ENCODE measurements around the gene HAPSTR1. TPM values are rescaled to one million over a fixed set of nuclear protein-coding genes. Genes with fewer than 3 reads are reported as not detected.
"Not testable (repeated sequence)": the region's sequence is repeated elsewhere in the genome, so short reads cannot be mapped to it uniquely, and the experiment has no call there.

Gene HAPSTR1
- total RNA-seq, 1 experiment from 2014 or later = 49.9 TPM

DNA sequence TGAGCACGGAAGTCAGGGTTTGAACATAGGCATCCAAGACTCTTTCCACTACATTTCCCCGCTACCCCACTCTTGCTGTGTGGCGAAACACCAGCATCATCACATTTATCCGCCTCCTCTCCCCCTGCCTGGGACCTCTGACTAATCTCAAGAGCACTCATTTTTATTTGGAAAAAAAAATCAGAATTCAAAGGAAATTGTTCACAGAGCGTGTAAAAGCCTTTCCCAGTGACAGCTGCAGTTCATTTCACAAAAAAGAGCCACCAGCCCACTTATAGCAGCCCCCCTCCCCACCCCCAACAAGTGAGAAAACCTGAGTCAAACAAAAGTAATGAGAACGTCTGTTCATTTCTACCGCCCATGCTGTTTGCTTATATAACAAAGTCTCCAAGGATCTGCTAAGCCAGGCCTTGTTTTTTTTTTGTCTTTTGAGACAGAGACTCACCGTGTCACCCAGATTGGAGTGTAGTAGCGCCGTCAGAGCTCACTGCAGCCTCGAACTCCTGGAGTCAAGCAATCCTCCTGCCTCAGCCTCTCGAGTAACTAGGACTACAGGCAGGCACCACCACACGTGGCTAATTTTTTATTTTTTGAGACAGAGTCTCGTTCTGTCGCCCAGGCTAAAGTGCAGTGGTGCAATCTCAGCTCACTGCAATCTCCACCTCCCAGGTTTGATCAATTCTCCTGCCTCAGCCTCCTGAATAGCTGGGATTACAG, 48.3 kb upstream of the HAPSTR1 start:
- ChIA-PET POLR2A (no interaction called here), CTCF (interaction anchor here (0.6 kb wide), 2 partner anchors 35 to 146 kb away, joined by 4 to 8 read pairs; no protein-coding TSS in a partner anchor)
- intact Hi-C loops (cut with micrococcal nuclease; ENCODE audit: unreplicated experiment) (no loop called here), in situ Hi-C loops (cut with HindIII; ENCODE audit: low pct_unique_long_range_greater_than_20kb, low sequenced_read_pairs) (no loop called here)
- DNase-seq (ENCODE audit: low read depth, low spot score) (no peak), ATAC-seq (no peak)
- no TSS peak for BruUV-seq (replicated peaks)
- TF ChIP-seq POLR2AphosphoS5 (IDR thresholded peaks at IDR 0.05; ENCODE audit: low read depth, low read length) (no peak), SIN3A (IDR thresholded peaks at IDR 0.05; ENCODE audit: borderline replicate concordance, insufficient read depth, low read depth, low read length) (no peak), TCF7L2 (IDR thresholded peaks at IDR 0.05; ENCODE audit: low read depth, low read length) (no peak), CTCF (IDR thresholded peaks at IDR 0.05) (no peak), REST (IDR thresholded peaks at IDR 0.05; ENCODE audit: insufficient read depth in 1 of 2, low read depth in 2 of 2, low read length in 1 of 2) (no peak)
- no peaks in the 10 kb centered on the region for H3K36me3 ChIP-seq (ENCODE audit: control insufficient read depth, insufficient read depth, low read length)
- no peak overlapping the region for H3K4me3 ChIP-seq (ENCODE audit: low read depth in 2 of 2, low read length in 2 of 2)
- H3K9me3 ChIP-seq (ENCODE audit: control insufficient read depth, insufficient read depth, low read depth, low read length) = no peaks in the 10 kb centered on the region; the same call in 1 of the 2 replicates
- H3K27ac ChIP-seq (ENCODE audit: low read length) = peak overlapping the region; percentile 31
- H3K27me3 ChIP-seq (ENCODE audit: control insufficient read depth, insufficient read depth, low read length) = no peaks in the 10 kb centered on the region
- peaks cover 31% of the 10 kb centered on the region for H3K4me1 ChIP-seq (ENCODE audit: control insufficient read depth, insufficient read depth, low read length)

DNA sequence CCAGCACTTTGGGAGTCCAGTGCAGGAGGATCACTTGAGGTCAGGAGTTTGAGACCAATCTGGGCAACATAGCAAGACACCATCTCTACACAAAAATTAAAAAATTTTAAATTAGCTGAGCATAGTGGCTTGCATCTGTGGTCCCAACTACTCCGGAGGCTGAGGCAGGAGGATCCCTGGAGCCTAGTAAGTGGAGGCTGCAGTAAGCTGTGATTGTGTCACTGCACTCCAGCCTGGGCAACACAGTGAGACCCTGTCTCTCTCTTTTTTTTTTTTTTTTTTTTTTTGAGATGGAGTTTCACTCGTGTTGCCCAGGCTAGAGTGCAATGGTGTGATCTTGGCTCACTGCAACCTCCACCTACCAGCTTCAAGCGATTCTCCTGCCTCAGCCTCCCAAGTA, 45.9 kb upstream of the HAPSTR1 start:
- BruUV-seq (replicated peaks); H3K36me3 ChIP-seq (ENCODE audit: control insufficient read depth, insufficient read depth, low read length); ATAC-seq; H3K4me3 ChIP-seq (ENCODE audit: low read depth in 2 of 2, low read length in 2 of 2); DNase-seq (ENCODE audit: low read depth, low spot score); H3K27me3 ChIP-seq (ENCODE audit: control insufficient read depth, insufficient read depth, low read length); H3K9me3 ChIP-seq (ENCODE audit: control insufficient read depth, insufficient read depth, low read depth, low read length); in situ Hi-C loops (cut with HindIII; ENCODE audit: low pct_unique_long_range_greater_than_20kb, low sequenced_read_pairs); CTCF ChIA-PET; intact Hi-C loops (cut with micrococcal nuclease; ENCODE audit: unreplicated experiment): not testable (repeated sequence)
- POLR2A ChIA-PET = interaction anchor here (0.6 kb wide), 1 partner anchor 46 kb away, joined by 3 read pairs; the partner anchor contains the start of gene HAPSTR1
- peaks cover 35% of the 10 kb centered on the region for H3K4me1 ChIP-seq (ENCODE audit: control insufficient read depth, insufficient read depth, low read length)
- peak overlapping the region; percentile 31; the same call in 1 of the 2 replicates for H3K27ac ChIP-seq (ENCODE audit: low read length)

DNA sequence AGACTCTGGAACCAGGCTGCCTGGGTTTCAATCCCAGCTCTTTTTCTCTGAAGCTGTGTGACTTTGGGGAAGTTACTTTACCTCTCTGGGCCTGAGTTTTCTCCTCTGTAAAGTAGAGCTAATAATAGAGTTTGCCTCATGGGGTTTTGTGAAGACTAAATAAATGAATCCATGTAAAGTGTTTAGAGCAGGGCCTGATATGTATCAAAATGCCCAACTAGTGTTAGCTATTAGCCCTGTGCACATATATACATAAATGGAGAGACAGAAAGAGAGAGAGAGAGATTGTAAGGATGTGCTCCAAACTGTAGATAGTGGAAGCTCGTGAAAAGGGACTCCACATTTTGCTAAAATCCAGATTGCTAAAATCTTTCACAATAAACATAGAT, 44.8 kb upstream of the HAPSTR1 start:
- BruUV-seq (replicated peaks) = no TSS peak
- Histone ChIP-seq H3K36me3 (ENCODE audit: control insufficient read depth, insufficient read depth, low read length) (no peaks in the 10 kb centered on the region), H3K9me3 (ENCODE audit: control insufficient read depth, insufficient read depth, low read depth, low read length) (no peaks in the 10 kb centered on the region; the same call in 1 of the 2 replicates), H3K4me1 (ENCODE audit: control insufficient read depth, insufficient read depth, low read length) (peaks cover 28% of the 10 kb centered on the region), H3K4me3 (ENCODE audit: low read depth in 2 of 2, low read length in 2 of 2) (no peak overlapping the region), H3K27me3 (ENCODE audit: control insufficient read depth, insufficient read depth, low read length) (no peaks in the 10 kb centered on the region), H3K27ac (ENCODE audit: low read length) (peak overlapping the region; percentile 94)
- DNase-seq (ENCODE audit: low read depth, low spot score) (no peak), ATAC-seq (no peak)
- ChIA-PET CTCF (interaction anchor here (2.0 kb wide), 1 partner anchor 38 kb away, joined by 10 read pairs; no protein-coding TSS in a partner anchor), POLR2A (interaction anchor here (0.6 kb wide), 1 partner anchor 1212 kb away, joined by 4 read pairs; no protein-coding TSS in a partner anchor)
- TF ChIP-seq TCF7L2 (IDR thresholded peaks at IDR 0.05; ENCODE audit: low read depth, low read length) = no peak
- TF ChIP-seq POLR2AphosphoS5 (IDR thresholded peaks at IDR 0.05; ENCODE audit: low read depth, low read length) = no peak
- no peak for TF ChIP-seq CTCF (IDR thresholded peaks at IDR 0.05)
- no peak for TF ChIP-seq SIN3A (IDR thresholded peaks at IDR 0.05; ENCODE audit: borderline replicate concordance, insufficient read depth, low read depth, low read length)
- no peak for TF ChIP-seq REST (IDR thresholded peaks at IDR 0.05; ENCODE audit: insufficient read depth in 1 of 2, low read depth in 2 of 2, low read length in 1 of 2)
- in situ Hi-C loops (cut with HindIII; ENCODE audit: low pct_unique_long_range_greater_than_20kb, low sequenced_read_pairs) (no loop called here), intact Hi-C loops (cut with micrococcal nuclease; ENCODE audit: unreplicated experiment) (no loop called here)

All from Panc1 (cell line).